HEK293T (cell line): ENCODE data around the gene SMURF1.

Experiments used
- CTCF ChIA-PET: fragments of 350-600 bp; formaldehyde crosslinking; extraction: SDS; loops from one replicate; lab custom pipeline; 2021; ENCODE audit warnings: antibody characterized with exemption, inconsistent platforms; lab: Yijun Ruan, JAX
- POLR2A ChIA-PET: fragments of 350-600 bp; formaldehyde crosslinking; extraction: SDS; loops from one replicate; lab custom pipeline; 2020; ENCODE audit warnings: antibody characterized with exemption, inconsistent platforms; lab: Yijun Ruan, JAX
- DNase-seq: peaks from one replicate; pipeline ENCODE4 v3.0.0; 2012; ENCODE audit warnings: mixed read lengths; ENCODE audit errors: extremely low spot score
- ARNT ChIP-seq: fragments of 450-650 bp; IDR thresholded peaks from 2 replicates; pipeline ENCODE4 v1.6.1; 2017; ENCODE audit warnings: mild to moderate bottlenecking
- BHLHE40 ChIP-seq: fragments of 450-650 bp; IDR thresholded peaks from 2 replicates; pipeline ENCODE4 v1.6.1; 2016; ENCODE audit warnings: mild to moderate bottlenecking, moderate library complexity, borderline replicate concordance
- CTBP1 ChIP-seq: fragments of 450-650 bp; IDR thresholded peaks from 2 replicates; pipeline ENCODE4 v1.6.1; 2016; ENCODE audit warnings: borderline replicate concordance
- ELF4 ChIP-seq: fragments of 450-650 bp; IDR thresholded peaks from 2 replicates; pipeline ENCODE4 v1.6.1; 2017; ENCODE audit warnings: antibody characterized with exemption
- FOXA1 ChIP-seq: fragments of 450-650 bp; IDR thresholded peaks from 2 replicates; pipeline ENCODE4 v1.6.1; 2016; ENCODE audit warnings: mild to moderate bottlenecking
- FOXK2 ChIP-seq: fragments of 450-650 bp; IDR thresholded peaks from 2 replicates; pipeline ENCODE4 v1.6.1; 2016; ENCODE audit warnings: mild to moderate bottlenecking
- FOXM1 ChIP-seq: fragments of 450-650 bp; IDR thresholded peaks from 2 replicates; pipeline ENCODE4 v1.6.1; 2017; ENCODE audit warnings: mild to moderate bottlenecking, borderline replicate concordance
- HDGF ChIP-seq: fragments of 450-650 bp; IDR thresholded peaks from 2 replicates; pipeline ENCODE4 v1.6.1; 2017; ENCODE audit warnings: antibody characterized with exemption, borderline replicate concordance
- L3MBTL2 ChIP-seq: fragments of 450-650 bp; conservative IDR thresholded peaks from 2 replicates; pipeline ENCODE4 v1.6.1; 2016; ENCODE audit warnings: mild to moderate bottlenecking
- LEF1 ChIP-seq: fragments of 450-650 bp; IDR thresholded peaks from 2 replicates; pipeline ENCODE4 v1.6.1; 2017; ENCODE audit warnings: mild to moderate bottlenecking, borderline replicate concordance
- NFRKB ChIP-seq: fragments of 450-650 bp; IDR thresholded peaks from 2 replicates; pipeline ENCODE4 v1.6.1; 2016; ENCODE audit warnings: mild to moderate bottlenecking, moderate library complexity
- SP1 ChIP-seq: fragments of 450-650 bp; IDR thresholded peaks from 2 replicates; pipeline ENCODE4 v1.6.1; 2017
- SUZ12 ChIP-seq: fragments of 450-650 bp; IDR thresholded peaks from 2 replicates; pipeline ENCODE4 v1.6.1; 2016; ENCODE audit warnings: mild to moderate bottlenecking
- TARDBP ChIP-seq: fragments of 450-650 bp; IDR thresholded peaks from 2 replicates; pipeline ENCODE4 v1.6.1; 2016
- ZNF384 ChIP-seq: fragments of 450-650 bp; IDR thresholded peaks from 2 replicates; pipeline ENCODE4 v1.6.1; 2016
- TF ChIP-seq, protein P1 (sequence below): fragments of 450-650 bp; IDR thresholded peaks from 2 replicates; pipeline ENCODE4 v1.6.1; 2016

SMURF1 gene

GRCh38 chr7:99003419-99003818, 140.5 kb downstream of the SMURF1 start:
- DNase-seq = no peak
- POLR2A ChIA-PET = no interaction called here
- TF ChIP-seq BHLHE40 (no peak), SP1 (no peak), SUZ12 (no peak), FOXK2 (no peak), TARDBP (no peak), ZNF384 (no peak), HDGF (no peak), ELF4 (no peak), FOXM1 (no peak), CTBP1 (no peak), ARNT (no peak), LEF1 (no peak), L3MBTL2 (no peak), FOXA1 (no peak), NFRKB (no peak)
- TF ChIP-seq, protein P1, sequence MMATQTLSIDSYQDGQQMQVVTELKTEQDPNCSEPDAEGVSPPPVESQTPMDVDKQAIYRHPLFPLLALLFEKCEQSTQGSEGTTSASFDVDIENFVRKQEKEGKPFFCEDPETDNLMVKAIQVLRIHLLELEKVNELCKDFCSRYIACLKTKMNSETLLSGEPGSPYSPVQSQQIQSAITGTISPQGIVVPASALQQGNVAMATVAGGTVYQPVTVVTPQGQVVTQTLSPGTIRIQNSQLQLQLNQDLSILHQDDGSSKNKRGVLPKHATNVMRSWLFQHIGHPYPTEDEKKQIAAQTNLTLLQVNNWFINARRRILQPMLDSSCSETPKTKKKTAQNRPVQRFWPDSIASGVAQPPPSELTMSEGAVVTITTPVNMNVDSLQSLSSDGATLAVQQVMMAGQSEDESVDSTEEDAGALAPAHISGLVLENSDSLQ = no peak
- CTCF ChIA-PET = no interaction called here

DNA sequence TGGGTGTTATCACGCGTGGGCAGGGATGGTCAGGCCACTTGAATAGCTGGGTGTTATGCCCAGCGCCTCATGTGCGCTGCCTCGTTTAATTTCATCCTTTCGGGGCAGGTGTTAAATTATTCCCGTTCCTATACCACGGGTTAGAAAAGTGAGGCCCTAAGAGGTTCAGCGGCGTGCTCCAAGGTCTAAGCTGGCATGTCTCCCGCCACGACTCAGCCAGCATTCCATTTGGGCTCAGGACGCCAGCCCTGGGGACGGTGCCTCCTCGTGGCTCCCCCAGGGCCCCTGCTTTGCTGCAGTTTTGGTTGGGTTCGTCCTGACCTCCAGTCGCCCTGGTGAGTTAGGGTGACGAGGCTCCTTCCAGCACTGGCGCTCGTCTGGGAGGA, 141.1 kb downstream of the SMURF1 start:
- POLR2A ChIA-PET = no interaction called here
- no peak for TF ChIP-seq L3MBTL2
- no peak for DNase-seq
- CTCF ChIA-PET = no interaction called here

DNA sequence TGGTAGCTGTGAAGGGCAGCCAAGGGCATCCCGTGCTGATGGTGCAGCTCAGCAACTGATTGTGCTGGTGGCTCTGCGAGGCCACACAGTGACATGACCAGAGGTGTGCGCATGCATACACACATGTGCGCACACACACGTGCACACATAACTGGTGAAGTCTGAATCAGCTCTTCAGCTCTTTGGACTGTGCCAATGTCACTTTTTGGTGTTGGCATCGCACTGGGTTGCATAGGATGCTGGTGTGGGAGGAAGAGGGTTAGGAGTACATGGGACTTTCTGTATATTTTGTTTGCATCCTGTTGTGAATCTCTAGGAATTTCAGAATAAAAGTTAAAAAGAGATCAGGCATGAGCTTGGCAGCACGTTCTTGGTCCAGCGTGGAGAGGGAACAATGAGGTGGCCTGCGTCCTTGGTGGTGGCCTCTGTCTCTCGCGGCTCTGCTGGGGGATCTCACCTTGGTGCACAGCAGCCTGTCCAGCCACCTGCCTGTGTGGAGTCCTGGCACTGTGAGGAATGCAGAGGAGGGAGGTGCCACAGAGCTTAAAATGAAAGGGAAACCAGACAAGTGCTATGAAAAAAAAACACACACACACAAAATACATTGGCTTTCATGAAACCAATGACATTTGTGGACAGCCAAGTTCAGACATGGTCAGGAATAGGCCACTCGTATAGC, 141.6 kb downstream of the SMURF1 start:
- no peak for TF ChIP-seq FOXK2
- ChIA-PET POLR2A (no interaction called here), CTCF (no interaction called here)
- DNase-seq = no peak

DNA sequence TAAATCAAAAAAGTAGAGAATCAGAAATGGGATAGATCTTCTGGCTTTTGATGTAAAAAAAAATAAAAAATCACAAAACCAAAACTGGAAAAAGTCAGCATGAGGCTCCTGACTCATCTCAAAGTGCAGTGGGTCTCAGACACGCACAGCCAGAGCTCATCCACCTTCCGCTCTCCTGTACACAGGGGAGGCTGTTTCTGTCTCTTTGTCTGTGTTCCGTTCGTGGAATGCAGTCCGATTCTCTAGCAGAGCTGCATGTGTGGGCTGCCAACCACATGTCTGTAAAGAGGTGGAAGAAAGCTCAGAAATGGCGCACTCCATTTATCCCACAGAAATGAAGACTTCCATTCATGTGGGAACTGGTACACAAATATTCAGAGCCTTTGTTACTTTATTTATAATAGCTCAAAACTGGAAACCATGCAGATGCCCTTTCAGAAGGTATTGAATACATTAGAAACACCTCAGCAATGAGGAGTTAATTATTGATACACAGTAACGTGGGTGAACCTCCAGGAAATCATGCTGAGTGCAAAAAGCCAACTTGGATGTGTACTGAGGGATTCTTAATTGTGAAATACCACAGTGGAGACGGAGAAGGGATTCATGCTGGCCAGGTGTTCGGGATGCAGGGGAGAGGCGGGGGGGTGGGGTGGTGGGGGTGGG, 142.3 kb downstream of the SMURF1 start:
- DNase-seq = no peak
- ChIA-PET POLR2A (no interaction called here), CTCF (no interaction called here)
- TF ChIP-seq NFRKB (no peak), FOXA1 (no peak), ARNT (no peak), BHLHE40 (no peak), CTBP1 (no peak), TARDBP (no peak), LEF1 (no peak), SUZ12 (no peak), ZNF384 (no peak)

- ChIA-PET CTCF (no interaction called here), POLR2A (no interaction called here)
- TF ChIP-seq ELF4 (no peak), HDGF (no peak), L3MBTL2 (no peak), FOXA1 (no peak), FOXM1 (no peak), CTBP1 (no peak), FOXK2 (no peak), NFRKB (no peak), ARNT (no peak), SP1 (no peak), TARDBP (no peak)
- TF ChIP-seq, protein P1 = no peak
- no peak for DNase-seq
Measured at GRCh38 chr7:99000904-99001465, 142.9 kb downstream of the SMURF1 start.

DNA sequence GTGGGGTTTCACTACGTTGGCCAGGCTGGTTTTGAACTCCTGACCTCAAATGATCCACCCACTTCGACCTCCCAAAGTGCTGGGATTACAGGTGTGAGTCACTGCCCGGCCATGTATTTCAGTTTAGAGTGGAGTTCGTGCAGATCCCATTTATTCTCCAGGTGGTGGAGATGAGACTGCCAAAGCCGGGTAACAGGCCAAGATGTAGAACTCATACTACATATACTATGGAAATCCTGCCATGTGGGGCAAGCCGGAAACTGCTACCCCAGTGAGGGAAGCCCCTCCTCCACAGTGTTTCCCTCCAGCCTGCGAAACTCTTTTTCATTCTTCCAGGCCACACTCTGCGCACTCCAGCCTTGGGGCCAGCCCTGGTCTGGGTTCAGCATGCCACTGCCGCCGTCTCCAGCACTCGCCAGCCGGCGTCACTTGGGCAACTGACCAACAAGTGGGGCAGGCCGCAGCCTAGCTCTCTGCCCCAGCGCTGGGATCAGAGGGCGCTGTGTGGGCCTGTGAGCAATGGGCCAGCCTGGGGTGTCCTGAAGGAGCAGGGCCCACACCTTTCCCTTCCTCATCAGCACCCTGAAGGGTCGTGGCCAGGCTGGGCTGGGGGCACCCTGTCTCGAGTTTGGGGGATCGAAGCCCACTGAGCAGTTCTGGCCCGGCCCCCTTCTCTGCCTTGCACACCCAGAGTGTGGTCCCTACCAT, 143.6 kb downstream of the SMURF1 start:
- no peak for DNase-seq
- ChIA-PET CTCF (no interaction called here), POLR2A (no interaction called here)
- TF ChIP-seq NFRKB = no peak
- no peak for TF ChIP-seq CTBP1
- TF ChIP-seq FOXM1 = no peak
- TF ChIP-seq SP1 = no peak
- no peak for TF ChIP-seq ELF4
- no peak for TF ChIP-seq FOXA1
- TF ChIP-seq L3MBTL2 = no peak
- TF ChIP-seq LEF1 = no peak
- no peak for TF ChIP-seq ZNF384
- no peak for TF ChIP-seq TARDBP
- TF ChIP-seq SUZ12 = no peak
- no peak for TF ChIP-seq HDGF
- TF ChIP-seq, protein P1 = no peak
